Measurements from ENCODE around the gene WNT3. TPM values are rescaled to one million over a fixed set of nuclear protein-coding genes. Genes with fewer than 3 reads are reported as not detected.
A peak's percentile ranks its signal among the peaks of the same experiment; 100 is the strongest.

WNT3 gene
- total RNA-seq, 1 experiment from 2014 or later: 6.1 TPM

DNA sequence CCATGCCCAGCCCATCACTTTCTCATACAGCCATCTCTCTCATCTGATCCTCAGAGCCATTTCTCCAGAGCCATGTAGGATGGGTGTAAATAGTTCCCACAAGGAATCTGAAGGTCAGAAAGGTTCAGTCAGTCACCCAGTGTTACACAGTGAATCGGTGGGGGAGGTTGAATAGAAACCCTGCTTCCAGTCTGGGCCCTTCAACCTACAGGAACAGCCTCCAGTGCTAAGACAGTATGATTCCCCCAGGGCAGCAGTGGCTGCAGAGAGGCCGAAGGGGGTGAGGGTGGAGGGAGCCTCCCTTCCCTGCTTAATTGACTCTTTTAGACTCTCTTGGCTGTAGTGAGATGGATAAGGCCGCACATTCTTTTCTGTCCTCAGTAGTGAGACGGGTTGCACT lies 36.5 kb upstream of the WNT3 start:
- CTCF ChIA-PET: no interaction called here
- no TSS peak for BruUV-seq (replicated peaks)
- Mint-ChIP-seq H3K4me1 (ENCODE audit: low read depth, unreplicated experiment) (no peaks in the 10 kb centered on the region), H3K36me3 (ENCODE audit: insufficient read depth, unreplicated experiment) (peaks cover 14% of the 10 kb centered on the region), H3K4me3 (ENCODE audit: low read depth, unreplicated experiment) (no peak overlapping the region), H3K27me3 (ENCODE audit: unreplicated experiment) (peaks cover 83% of the 10 kb centered on the region), H3K9me3 (ENCODE audit: low read depth, unreplicated experiment) (no peaks in the 10 kb centered on the region), H3K27ac (ENCODE audit: unreplicated experiment) (no peak overlapping the region)
- TF ChIP-seq, protein P1, sequence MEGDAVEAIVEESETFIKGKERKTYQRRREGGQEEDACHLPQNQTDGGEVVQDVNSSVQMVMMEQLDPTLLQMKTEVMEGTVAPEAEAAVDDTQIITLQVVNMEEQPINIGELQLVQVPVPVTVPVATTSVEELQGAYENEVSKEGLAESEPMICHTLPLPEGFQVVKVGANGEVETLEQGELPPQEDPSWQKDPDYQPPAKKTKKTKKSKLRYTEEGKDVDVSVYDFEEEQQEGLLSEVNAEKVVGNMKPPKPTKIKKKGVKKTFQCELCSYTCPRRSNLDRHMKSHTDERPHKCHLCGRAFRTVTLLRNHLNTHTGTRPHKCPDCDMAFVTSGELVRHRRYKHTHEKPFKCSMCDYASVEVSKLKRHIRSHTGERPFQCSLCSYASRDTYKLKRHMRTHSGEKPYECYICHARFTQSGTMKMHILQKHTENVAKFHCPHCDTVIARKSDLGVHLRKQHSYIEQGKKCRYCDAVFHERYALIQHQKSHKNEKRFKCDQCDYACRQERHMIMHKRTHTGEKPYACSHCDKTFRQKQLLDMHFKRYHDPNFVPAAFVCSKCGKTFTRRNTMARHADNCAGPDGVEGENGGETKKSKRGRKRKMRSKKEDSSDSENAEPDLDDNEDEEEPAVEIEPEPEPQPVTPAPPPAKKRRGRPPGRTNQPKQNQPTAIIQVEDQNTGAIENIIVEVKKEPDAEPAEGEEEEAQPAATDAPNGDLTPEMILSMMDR (IDR thresholded peaks at IDR 0.05; ENCODE audit: unreplicated experiment): no peak
- no peak for DNase-seq
- intact Hi-C loops (cut with micrococcal nuclease; ENCODE audit: unreplicated experiment): no loop called here

DNA sequence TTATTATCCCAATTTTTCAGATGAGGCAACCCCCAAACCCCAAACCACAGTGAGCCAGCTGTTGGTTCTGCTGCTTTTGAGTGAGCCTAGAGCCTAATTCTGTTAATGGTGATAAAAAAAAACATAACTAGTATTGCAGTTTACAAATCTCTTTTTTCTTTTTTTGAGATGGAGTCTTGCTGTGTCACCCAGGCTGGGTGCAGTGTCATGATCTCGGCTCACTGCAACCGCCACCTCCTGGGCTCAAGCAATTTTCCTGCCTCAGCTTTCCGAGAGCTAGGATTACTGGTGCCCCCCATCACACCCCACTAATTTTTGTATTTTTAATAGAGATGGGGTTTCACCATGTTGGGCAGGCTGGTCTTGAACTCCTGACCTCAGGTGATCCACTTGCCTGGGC lies 36.0 kb upstream of the WNT3 start:
- no peak overlapping the region for H3K4me3 Mint-ChIP-seq (ENCODE audit: low read depth, unreplicated experiment)
- H3K4me1 Mint-ChIP-seq (ENCODE audit: low read depth, unreplicated experiment): no peaks in the 10 kb centered on the region

DNA sequence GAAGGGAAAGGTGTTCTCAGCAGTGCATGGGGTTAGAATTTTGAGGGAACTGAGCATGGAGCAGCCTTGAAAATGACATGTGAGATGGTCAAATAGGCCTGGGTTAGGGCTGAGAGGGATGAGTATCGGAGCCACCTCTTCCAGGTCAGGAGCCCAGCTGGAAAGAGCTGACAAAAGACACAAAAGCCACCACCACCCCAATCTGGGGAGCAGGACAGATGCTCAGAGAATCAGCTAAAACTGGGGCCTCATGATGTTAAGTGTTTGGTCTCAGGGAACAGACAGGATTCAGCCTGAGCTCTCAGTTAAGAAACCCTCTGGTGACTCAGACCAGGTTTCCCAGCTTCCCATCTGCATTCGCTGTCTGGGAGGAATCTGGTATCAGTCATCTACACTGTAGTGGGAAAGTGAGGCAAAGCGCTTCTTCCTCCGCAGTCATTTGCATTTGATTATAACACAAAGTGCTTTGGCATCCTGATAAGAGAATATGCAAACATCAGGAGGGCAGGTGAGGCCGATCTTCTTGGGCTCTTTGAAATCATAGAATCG lies 35.5 kb upstream of the WNT3 start:
- H3K27ac Mint-ChIP-seq (ENCODE audit: unreplicated experiment): no peak overlapping the region
- intact Hi-C loops (cut with micrococcal nuclease; ENCODE audit: unreplicated experiment): no loop called here
- H3K27me3 Mint-ChIP-seq (ENCODE audit: unreplicated experiment): peaks cover 93% of the 10 kb centered on the region
- no peaks in the 10 kb centered on the region for H3K9me3 Mint-ChIP-seq (ENCODE audit: low read depth, unreplicated experiment)
- TF ChIP-seq, protein P1 (IDR thresholded peaks at IDR 0.05; ENCODE audit: unreplicated experiment): no peak
- peaks cover 14% of the 10 kb centered on the region for H3K36me3 Mint-ChIP-seq (ENCODE audit: insufficient read depth, unreplicated experiment)
- H3K4me1 Mint-ChIP-seq (ENCODE audit: low read depth, unreplicated experiment): no peaks in the 10 kb centered on the region
- CTCF ChIA-PET: no interaction called here
- BruUV-seq (replicated peaks): no TSS peak
- no peak for DNase-seq
- no peak overlapping the region for H3K4me3 Mint-ChIP-seq (ENCODE audit: low read depth, unreplicated experiment)

More for the DNA sequence above, 36.0 kb upstream of the WNT3 start:
- TF ChIP-seq, protein P1 (IDR thresholded peaks at IDR 0.05; ENCODE audit: unreplicated experiment): no peak
- no TSS peak for BruUV-seq (replicated peaks)
- intact Hi-C loops (cut with micrococcal nuclease; ENCODE audit: unreplicated experiment): no loop called here
- CTCF ChIA-PET: no interaction called here
- Mint-ChIP-seq H3K27me3 (ENCODE audit: unreplicated experiment) (peaks cover 88% of the 10 kb centered on the region), H3K27ac (ENCODE audit: unreplicated experiment) (no peak overlapping the region), H3K9me3 (ENCODE audit: low read depth, unreplicated experiment) (no peaks in the 10 kb centered on the region), H3K36me3 (ENCODE audit: insufficient read depth, unreplicated experiment) (peaks cover 14% of the 10 kb centered on the region)
- no peak for DNase-seq

DNA sequence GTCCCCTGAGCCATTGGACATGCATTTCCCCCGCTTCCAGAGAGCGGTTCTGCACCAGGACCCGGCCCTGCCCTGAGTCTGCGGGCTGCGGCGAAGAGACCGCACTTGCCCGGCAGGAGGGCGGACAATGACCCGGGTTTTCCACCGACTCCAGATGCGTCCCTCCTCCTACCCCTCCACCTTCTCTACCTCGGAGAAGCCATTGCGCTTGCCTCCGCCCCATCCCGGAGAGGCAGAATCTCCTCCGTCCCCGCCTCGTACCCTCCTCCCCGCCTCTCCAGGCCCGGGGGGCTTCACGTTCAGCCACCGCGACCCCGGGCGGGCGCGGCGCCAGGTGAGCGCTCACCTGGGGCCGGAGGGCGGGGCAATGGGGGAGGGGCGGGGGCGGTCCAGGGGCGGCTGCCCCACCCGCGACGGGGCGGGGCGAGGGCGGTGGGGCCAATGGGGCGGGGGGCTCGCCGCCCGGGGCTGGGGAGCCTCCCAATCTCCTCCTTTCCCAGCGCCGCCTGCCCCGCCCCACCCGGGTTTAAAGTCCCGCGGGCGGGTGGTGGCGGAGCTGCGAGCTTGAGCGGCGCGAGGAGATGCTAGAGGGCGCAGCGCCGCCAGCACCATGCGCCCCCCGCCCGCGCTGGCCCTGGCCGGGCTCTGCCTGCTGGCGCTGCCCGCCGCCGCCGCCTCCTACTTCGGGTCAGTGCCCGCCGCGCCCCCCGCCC lies 32.7 kb upstream of the WNT3 start, which contains the start of gene WNT9B:
WNT9B (plus strand) TSS at position 555 of the 713 bp plus-strand sequence; CDS start at position 611, 56 bp downstream.
- Mint-ChIP-seq H3K4me1 (ENCODE audit: low read depth, unreplicated experiment) (peaks cover 9% of the 10 kb centered on the region), H3K4me3 (ENCODE audit: low read depth, unreplicated experiment) (peak within 1 kb of the TSS; percentile 67), H3K27ac (ENCODE audit: unreplicated experiment) (no peak within 1 kb of the TSS), H3K36me3 (ENCODE audit: insufficient read depth, unreplicated experiment) (peaks cover 14% of the 10 kb centered on the region), H3K27me3 (ENCODE audit: unreplicated experiment) (peaks cover 100% of the 10 kb centered on the region), H3K9me3 (ENCODE audit: low read depth, unreplicated experiment) (no peaks in the 10 kb centered on the region)
- DNase-seq: peak; percentile 64
- TF ChIP-seq, protein P1 (IDR thresholded peaks at IDR 0.05; ENCODE audit: unreplicated experiment): no peak
- CTCF ChIA-PET: no interaction called here
- BruUV-seq (replicated peaks): no TSS peak
- intact Hi-C loops (cut with micrococcal nuclease; ENCODE audit: unreplicated experiment): no loop called here
